GM19324 (cell line): ENCODE measurements around the gene CHST4.
A peak's percentile ranks its signal among the peaks of the same experiment; 100 is the strongest.
"Not testable (repeated sequence)": the region's sequence is repeated elsewhere in the genome, so short reads cannot be mapped to it uniquely, and the experiment has no call there.

Experiments
- ATAC-seq: cut with Tn5 transposase; IDR thresholded peaks from one replicate; pipeline ENCODE4 v1.9.1; 2021; ENCODE audit warnings: mild to moderate bottlenecking, moderate library complexity; ENCODE audit not compliant: unreplicated experiment, low FRiP score

Gene CHST4

DNA sequence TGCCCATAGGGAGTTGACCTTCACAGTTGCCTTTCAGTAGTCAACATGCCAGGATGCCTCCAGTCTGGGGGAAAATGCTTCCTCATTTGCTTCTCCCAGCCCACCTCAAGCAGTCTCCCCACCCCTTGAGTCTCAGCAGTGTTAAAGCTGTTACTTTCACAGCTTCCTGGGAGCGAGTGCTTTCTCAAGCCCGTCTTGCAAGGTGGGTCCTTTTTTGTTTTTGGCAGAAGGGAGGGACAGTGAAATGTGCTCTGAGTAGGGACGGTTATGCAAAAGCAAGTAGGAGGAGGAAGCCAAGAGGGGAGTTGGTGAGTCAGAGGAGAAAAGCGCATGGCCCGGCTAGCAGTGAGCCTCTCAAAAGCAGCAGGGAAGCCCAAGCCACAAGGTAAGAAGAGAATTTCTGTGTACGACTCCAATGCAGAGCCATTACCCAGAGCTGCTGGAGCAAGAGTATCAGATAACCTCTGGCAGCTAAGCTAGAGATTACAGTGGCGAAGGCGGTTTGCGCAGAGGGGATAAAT, at the start of gene CHST4:
CHST4 (plus strand) TSS at position 316 of the 521 bp plus-strand sequence. CDS start 10,252 bp downstream, outside the sequence.
- no peak for ATAC-seq

GRCh38 chr16:71476457-71477124, 49.6 kb upstream of the CHST4 start:
- no peak for ATAC-seq

DNA sequence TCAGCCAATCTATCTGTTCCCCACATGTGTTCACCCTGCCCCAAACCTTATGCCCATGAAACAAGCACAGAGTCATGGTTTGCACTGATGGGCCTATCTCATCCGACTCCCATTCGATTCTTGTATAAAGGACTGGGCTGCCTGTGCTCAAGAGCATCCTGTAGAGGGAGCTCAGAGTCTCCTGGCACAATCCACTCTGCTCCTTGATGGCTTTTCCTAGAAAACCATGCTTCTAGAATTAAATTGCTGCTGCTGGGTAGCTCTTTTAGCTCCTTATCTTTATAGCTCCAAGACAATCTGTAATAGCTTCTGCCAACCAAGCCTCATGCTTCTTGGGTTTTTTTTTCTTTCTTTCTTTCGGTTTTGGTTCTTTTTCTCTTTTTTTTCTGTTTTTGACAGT, 46.8 kb upstream of the CHST4 start:
- no peak for ATAC-seq

GRCh38 chr16:71480956-71481355, 45.3 kb upstream of the CHST4 start:
- ATAC-seq, result no peak

DNA sequence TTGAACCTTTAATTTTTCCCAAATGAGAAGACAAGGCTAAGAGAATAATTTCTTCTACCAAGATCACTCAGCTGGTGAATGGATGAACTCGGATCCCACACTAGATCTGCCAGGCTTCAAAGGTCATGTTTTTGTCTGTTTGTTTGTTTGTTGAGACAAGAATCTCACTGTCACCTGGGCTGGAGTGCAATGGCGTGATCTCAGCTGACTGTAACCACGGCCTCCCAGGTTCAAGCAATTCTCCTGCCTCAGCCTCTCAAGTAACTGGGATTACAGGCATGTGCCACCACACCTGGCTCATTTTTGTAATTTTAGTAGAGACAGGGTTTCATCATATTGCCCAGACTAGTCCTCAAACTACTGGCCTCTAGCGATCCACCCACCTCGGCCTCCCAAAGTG, 43.7 kb upstream of the CHST4 start:
- no peak for ATAC-seq

- ATAC-seq, result peak; percentile 86
Measured at GRCh38 chr16:71484006-71484893, 42.0 kb upstream of the CHST4 start.

DNA sequence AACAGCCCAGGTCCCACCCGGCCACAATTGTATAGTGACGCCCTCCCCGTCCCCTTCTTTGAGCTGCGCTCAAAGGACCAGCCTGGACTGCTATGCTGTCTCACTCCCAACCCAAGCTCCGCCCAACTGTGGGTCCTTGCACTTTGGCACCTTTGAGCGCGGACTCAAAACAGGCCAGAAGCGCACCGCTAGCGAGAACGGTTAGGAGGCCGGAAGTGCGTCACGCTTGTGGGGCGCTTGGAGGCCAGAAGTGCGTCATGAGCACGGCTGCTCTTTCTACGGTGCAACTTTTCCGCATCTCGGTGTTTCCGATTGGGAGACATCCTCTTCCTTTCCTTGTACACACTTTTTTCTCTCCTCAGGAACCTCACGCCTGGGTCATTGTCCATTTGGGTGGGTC, 37.1 kb upstream of the CHST4 start, which contains the start of gene ZNF19:
ZNF19 (minus strand) TSS at position 203 of the 400 bp plus-strand sequence. CDS start 7,210 bp downstream, outside the sequence.
- ATAC-seq, result no peak

DNA sequence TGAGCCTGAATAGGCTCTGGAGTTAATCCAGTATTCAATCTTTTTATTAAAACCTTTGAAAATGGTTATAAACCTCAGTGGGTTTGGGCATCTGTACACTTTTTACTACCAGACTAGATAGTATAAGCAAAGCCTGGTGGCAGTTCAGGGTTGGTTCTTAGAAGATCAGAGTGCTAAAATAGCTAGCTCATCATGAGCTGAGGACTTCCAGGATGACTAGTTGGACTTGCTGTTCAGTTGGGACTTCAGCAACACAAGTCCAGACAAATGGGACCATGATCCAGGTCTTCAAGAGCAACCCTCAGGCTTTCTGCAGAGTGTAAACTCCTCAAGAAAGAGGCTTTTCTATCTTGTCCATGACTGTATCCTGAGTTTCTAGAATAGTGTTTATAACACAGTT, 35.9 kb upstream of the CHST4 start:
- ATAC-seq, result no peak

- no peak for ATAC-seq
Measured at GRCh38 chr16:71491054-71491453, 35.2 kb upstream of the CHST4 start.

GRCh38 chr16:71492786-71493185, 33.4 kb upstream of the CHST4 start:
- ATAC-seq, result no peak

- ATAC-seq, result no peak
Measured at GRCh38 chr16:71493213-71493612, 33.0 kb upstream of the CHST4 start.

GRCh38 chr16:71498031-71498430, 28.2 kb upstream of the CHST4 start:
- ATAC-seq, result no peak

DNA sequence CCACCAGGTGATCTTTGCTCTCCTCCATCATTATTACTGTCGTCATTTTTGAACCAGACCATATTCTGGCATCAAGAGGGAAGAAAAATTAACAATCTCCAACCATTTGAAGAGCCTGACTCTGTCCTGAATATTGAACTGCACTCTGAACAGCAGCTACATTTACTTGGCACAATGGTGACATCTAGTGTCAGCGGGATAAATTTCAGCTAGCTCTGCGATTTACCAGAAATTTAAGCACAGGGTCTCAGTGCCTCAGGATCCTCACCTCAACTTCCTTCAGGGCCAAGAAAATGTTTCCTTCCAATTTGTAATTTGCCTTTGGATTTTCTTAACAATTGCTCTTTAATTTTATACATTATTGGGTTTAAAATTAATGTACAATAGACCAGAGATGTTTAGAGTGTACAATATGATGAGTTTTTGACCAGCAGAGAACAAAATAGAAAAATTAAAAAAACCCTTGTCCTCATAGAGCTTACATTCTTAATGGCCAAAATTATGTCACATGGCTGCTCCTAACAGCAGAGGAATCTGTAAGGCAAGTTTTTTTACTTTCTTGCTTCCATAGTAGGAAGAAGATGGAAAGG, 26.4 kb upstream of the CHST4 start:
- no peak for ATAC-seq

- no peak for ATAC-seq
Measured at GRCh38 chr16:71500964-71501363, 25.3 kb upstream of the CHST4 start.

DNA sequence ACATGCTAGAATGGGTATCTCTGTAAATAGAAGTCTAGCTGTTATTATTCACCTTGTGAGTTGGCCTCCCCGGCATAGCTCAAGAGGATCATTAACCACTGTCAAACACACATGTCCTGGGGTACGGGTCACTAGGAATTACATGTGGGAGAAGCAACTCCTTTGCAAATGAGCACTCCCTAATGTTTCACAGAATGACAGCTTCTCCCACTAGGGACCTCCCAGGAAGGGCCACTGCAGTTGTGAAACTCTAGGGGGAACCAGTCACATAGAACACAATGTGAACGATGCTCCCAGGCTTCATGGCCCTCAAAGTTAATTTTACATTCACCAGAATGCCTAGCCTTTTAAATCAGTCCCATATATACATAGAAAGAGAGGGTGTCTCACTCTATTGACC, 24.7 kb upstream of the CHST4 start:
- ATAC-seq, result no peak

- not testable (repeated sequence) for ATAC-seq
Measured at GRCh38 chr16:71504051-71504450, 22.2 kb upstream of the CHST4 start.

DNA sequence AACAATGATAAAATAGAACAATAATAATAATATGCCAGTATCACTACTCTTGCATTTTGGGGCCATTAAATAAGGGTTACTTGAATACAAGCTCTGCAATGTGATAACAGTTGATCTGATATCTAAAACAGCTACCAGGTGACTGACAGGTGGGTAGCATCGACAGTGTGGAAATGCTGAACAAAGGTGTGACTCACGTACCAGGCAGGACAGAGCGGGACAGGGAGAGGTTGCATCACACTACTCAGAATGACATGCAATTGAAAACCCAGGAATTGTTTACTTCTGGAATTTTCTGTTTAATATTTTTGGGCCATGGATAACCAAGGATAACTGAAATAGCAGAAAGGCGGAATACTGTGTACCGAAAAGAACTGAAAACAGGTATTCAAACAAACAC, 21.3 kb upstream of the CHST4 start:
- no peak for ATAC-seq

DNA sequence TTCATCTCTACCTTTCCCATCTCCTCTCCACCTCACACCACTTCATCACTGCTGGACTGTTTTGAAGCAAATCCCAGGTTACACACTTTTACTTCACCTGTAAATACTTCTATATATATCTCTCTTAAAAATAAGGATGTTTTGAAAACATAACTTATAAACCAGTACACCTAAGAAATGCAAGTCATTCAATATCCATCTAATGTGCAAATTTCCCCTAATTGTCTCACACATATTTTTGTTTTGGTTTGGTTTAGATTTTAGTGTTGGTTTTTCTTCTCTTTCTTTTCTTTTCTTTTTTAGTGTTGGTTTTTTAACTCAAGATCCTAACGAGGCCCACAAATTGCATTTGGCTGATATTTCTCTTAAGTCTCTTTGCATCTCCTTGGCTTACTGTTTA, 19.2 kb upstream of the CHST4 start:
- no peak for ATAC-seq

DNA sequence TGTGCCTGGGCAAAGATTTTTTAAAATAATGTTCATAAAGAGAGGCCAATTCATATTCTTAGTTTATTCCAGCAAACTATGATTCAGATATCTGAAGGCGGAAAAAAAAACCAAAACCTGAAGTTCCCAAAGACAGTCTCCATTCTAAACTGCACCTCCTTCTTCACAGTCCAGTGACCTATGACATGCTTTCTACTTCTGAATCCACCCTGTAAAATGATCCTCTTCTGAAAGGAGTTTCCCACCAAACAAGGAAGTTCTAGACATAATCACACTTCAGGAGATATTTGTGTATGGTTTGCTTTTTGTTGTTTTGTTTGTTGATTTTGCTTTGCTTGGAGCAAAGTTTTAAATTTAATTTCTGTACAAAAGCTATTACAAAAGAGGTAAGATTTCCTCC, 12.9 kb upstream of the CHST4 start:
- no peak for ATAC-seq

- ATAC-seq, result no peak
Measured at GRCh38 chr16:71514476-71514875, 11.8 kb upstream of the CHST4 start.

DNA sequence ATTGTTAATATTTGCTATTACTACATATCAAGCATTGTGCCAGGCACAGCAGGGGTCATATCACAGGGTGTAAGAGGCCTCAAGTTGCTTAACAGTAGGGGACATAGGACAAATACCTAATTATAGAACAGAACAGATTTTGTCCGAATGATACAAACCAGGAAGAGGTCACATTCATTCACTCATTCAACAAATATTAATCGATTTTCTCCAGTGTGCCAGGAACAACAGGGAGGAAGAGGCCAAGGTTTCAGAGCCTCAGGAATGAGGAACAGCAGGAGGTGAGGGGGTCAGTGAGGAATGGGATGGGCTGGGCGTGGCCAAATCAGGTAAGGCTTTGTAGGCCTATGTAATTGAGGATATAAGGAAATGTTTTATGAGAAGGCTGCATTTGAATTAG, 11.2 kb upstream of the CHST4 start:
- ATAC-seq, result no peak
